Measurements from ENCODE around the gene EGFL6. TPM values are rescaled to one million over a fixed set of nuclear protein-coding genes. Genes with fewer than 3 reads are reported as not detected.

EGFL6 gene
- polyA plus RNA-seq, 1 of the 3 experiments (the other 2 are of a cell fraction): 0.25 TPM

DNA sequence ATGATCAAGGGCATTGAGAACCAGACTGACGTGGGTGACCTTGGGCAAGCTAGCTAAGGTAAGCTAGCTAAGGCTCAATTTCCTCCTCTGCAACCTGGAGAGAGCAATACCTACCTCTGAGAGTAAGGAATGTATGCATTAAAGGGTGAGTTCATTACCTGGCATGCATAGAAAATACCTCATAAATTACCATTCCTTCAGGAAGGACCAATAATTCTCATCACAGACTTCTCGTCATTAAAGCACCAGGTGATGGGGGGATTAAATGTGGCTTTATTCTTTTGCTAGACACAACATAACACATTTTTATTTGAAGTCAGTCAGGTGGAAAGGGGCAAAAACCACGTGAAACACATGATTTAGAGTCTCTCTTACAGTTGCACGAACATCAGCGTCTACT is 21.5 kb downstream of the EGFL6 start:
- H3K4me2 ChIP-seq: no peak overlapping the region
- H3K4me3 ChIP-seq (ENCODE audit: low read depth in 2 of 2, low read length in 1 of 2): no peak overlapping the region
- no peak overlapping the region for H3K27ac ChIP-seq (ENCODE audit: low read depth in 2 of 2, low read length in 1 of 2)
- H3K9me3 ChIP-seq: no peaks in the 10 kb centered on the region
- no peaks in the 10 kb centered on the region for H4K20me1 ChIP-seq (ENCODE audit: insufficient read depth)
- H3F3A ChIP-seq (replicated peaks; ENCODE audit: insufficient read depth): no peaks in the 10 kb centered on the region
- no peak overlapping the region for H2AFZ ChIP-seq (ENCODE audit: low read depth)
- TF ChIP-seq NFIC (IDR thresholded peaks at IDR 0.05; ENCODE audit: borderline replicate concordance): no peak
- TF ChIP-seq PBX3 (IDR thresholded peaks at IDR 0.05): no peak
- TF ChIP-seq FOXM1 (IDR thresholded peaks at IDR 0.05; ENCODE audit: low read depth): no peak
- TF ChIP-seq EZH2phosphoT487 (IDR thresholded peaks at IDR 0.05; ENCODE audit: borderline replicate concordance, low read depth): no peak
- no peak for TF ChIP-seq ELF1 (IDR thresholded peaks at IDR 0.05)
- TF ChIP-seq NRF1 (IDR thresholded peaks at IDR 0.05; ENCODE audit: low read depth, low read length): no peak
- no peak for TF ChIP-seq FOSL2 (IDR thresholded peaks at IDR 0.05; ENCODE audit: borderline replicate concordance, low read depth)
- TF ChIP-seq MXI1 (IDR thresholded peaks at IDR 0.05; ENCODE audit: low read depth, low read length): no peak
- TF ChIP-seq RCOR1 (IDR thresholded peaks at IDR 0.05; ENCODE audit: low read length): no peak
- TF ChIP-seq TCF12 (IDR thresholded peaks at IDR 0.05): no peak
- TF ChIP-seq USF1 (IDR thresholded peaks at IDR 0.05; ENCODE audit: borderline replicate concordance, low read depth): no peak
- TF ChIP-seq TAF1 (IDR thresholded peaks at IDR 0.05; ENCODE audit: borderline replicate concordance, low read depth, low read length): no peak
- peaks cover 20% of the 10 kb centered on the region; the same call in 1 of the 2 replicates for H3K27me3 ChIP-seq (ENCODE audit: insufficient read depth)
- ChIA-PET POLR2A (no interaction called here), CTCF (no interaction called here)
- H3K9me2 ChIP-seq: no peaks in the 10 kb centered on the region
- H3K36me3 ChIP-seq (replicated peaks in 1 of 2; ENCODE audit: control insufficient read depth in 1 of 2, insufficient read depth in 2 of 2, low read length in 1 of 2): no peaks in the 10 kb centered on the region
- no peak overlapping the region for H3K9ac ChIP-seq
- DNase-seq: no peak
- H3K79me2 ChIP-seq (ENCODE audit: insufficient read depth): no peaks in the 10 kb centered on the region
- H3K4me1 ChIP-seq (ENCODE audit: control insufficient read depth in 1 of 2, insufficient read depth in 2 of 2, low read depth in 1 of 2, low read length in 1 of 2): no peaks in the 10 kb centered on the region
- WGBS (ENCODE audit: low lambda C conversion rate): 26% methylated on average over 5 of the region's 5 CpGs

GRCh38 chrX:13597874-13598273 is 28.5 kb downstream of the EGFL6 start:
- no peaks in the 10 kb centered on the region for H3K9me3 ChIP-seq
- H3K27ac ChIP-seq (ENCODE audit: low read depth in 2 of 2, low read length in 1 of 2): no peak overlapping the region
- TF ChIP-seq GABPA (IDR thresholded peaks at IDR 0.05; ENCODE audit: low read depth) (no peak), CTCF (IDR thresholded peaks at IDR 0.05) (no peak), SMC3 (IDR thresholded peaks at IDR 0.05; ENCODE audit: low read depth, low read length) (no peak), FOSL2 (IDR thresholded peaks at IDR 0.05; ENCODE audit: borderline replicate concordance, low read depth) (no peak), NFIC (IDR thresholded peaks at IDR 0.05; ENCODE audit: borderline replicate concordance) (no peak), POLR2AphosphoS5 (IDR thresholded peaks at IDR 0.05; ENCODE audit: low read depth, low read length) (no peak), RXRA (IDR thresholded peaks at IDR 0.05; ENCODE audit: borderline replicate concordance, low read depth) (no peak), TAF1 (IDR thresholded peaks at IDR 0.05; ENCODE audit: borderline replicate concordance, low read depth, low read length) (no peak), USF1 (IDR thresholded peaks at IDR 0.05; ENCODE audit: borderline replicate concordance, low read depth) (no peak), TCF12 (IDR thresholded peaks at IDR 0.05) (no peak)
- no peak overlapping the region for H3K9ac ChIP-seq
- 22% methylated on average over 4 of the region's 4 CpGs for WGBS (ENCODE audit: low lambda C conversion rate)
- no peaks in the 10 kb centered on the region for H3K4me1 ChIP-seq (ENCODE audit: control insufficient read depth in 1 of 2, insufficient read depth in 2 of 2, low read depth in 1 of 2, low read length in 1 of 2)
- no peaks in the 10 kb centered on the region for H3K79me2 ChIP-seq (ENCODE audit: insufficient read depth)
- no peak overlapping the region for H3K4me2 ChIP-seq
- no peaks in the 10 kb centered on the region for H4K20me1 ChIP-seq (ENCODE audit: insufficient read depth)
- H3F3A ChIP-seq (replicated peaks; ENCODE audit: insufficient read depth): no peaks in the 10 kb centered on the region
- H3K36me3 ChIP-seq (replicated peaks in 1 of 2; ENCODE audit: control insufficient read depth in 1 of 2, insufficient read depth in 2 of 2, low read length in 1 of 2): no peaks in the 10 kb centered on the region
- ChIA-PET POLR2A (no interaction called here), CTCF (interaction anchor here (3.4 kb wide), 1 partner anchor 48 kb away, joined by 9 read pairs; no protein-coding TSS in a partner anchor)
- no peak overlapping the region for H3K4me3 ChIP-seq (ENCODE audit: low read depth in 2 of 2, low read length in 1 of 2)
- peaks cover 15% of the 10 kb centered on the region; the same call in 1 of the 2 replicates for H3K27me3 ChIP-seq (ENCODE audit: insufficient read depth)
- no peaks in the 10 kb centered on the region for H3K9me2 ChIP-seq
- no peak overlapping the region for H2AFZ ChIP-seq (ENCODE audit: low read depth)
- DNase-seq: no peak

All from SK-N-SH (cell line).